Immature natural killer cell (primary cell): ENCODE results near the gene WDR4. TPM values are rescaled to one million over a fixed set of nuclear protein-coding genes. Genes with fewer than 3 reads are reported as not detected.
"Not testable (repeated sequence)": the region's sequence is repeated elsewhere in the genome, so short reads cannot be mapped to it uniquely, and the experiment has no call there.

ENCODE experiments used
- DNase-seq, 3 donors: peaks; one replicate each; pipeline ENCODE4 v3.0.0; 2022; ENCODE audit warnings: mixed read lengths in 1 of 3
- H3K27ac Mint-ChIP-seq, 6 donors: one replicate each; pipeline ENCODE4 v1.8.0; 2020; ENCODE audit warnings: mixed read lengths in 6 of 6, mild to moderate bottlenecking in 5 of 6, inconsistent platforms in 4 of 6, moderate library complexity in 3 of 6
- H3K27me3 Mint-ChIP-seq, 3 donors: one replicate each; pipeline ENCODE4 v1.8.0; 2020 to 2021; ENCODE audit warnings: low read depth in 3 of 3, mild to moderate bottlenecking in 3 of 3, mixed read lengths in 3 of 3, moderate library complexity in 3 of 3, inconsistent platforms in 1 of 3
- H3K36me3 Mint-ChIP-seq, 3 donors: one replicate each; pipeline ENCODE4 v1.8.0; 2020; ENCODE audit warnings: mixed read lengths in 3 of 3, inconsistent platforms in 2 of 3, mild to moderate bottlenecking in 2 of 3
- H3K4me1 Mint-ChIP-seq, 2 donors: one replicate each; pipeline ENCODE4 v1.8.0; 2020; ENCODE audit warnings: inconsistent platforms in 2 of 2, mild to moderate bottlenecking in 2 of 2, mixed read lengths in 2 of 2, moderate library complexity in 1 of 2
- H3K4me3 Mint-ChIP-seq, 5 donors: one replicate each; pipeline ENCODE4 v1.8.0; 2020; ENCODE audit warnings: mild to moderate bottlenecking in 5 of 5, mixed read lengths in 5 of 5, inconsistent platforms in 3 of 5, moderate library complexity in 3 of 5
- H3K9me3 Mint-ChIP-seq, 6 donors: one replicate each; pipeline ENCODE4 v1.8.0; 2020; ENCODE audit warnings: mild to moderate bottlenecking in 6 of 6, mixed read lengths in 6 of 6, inconsistent platforms in 4 of 6, moderate library complexity in 3 of 6
- polyA plus RNA-seq, 3 donors: library from polyadenylated mRNA; unstranded; fragments of 300-500 nt; fragmentation: Illumina TruSeq; gene quantifications; one replicate each; pipeline ENCODE4 v1.2.3, GENCODE V29; 2021

Gene WDR4
- polyA plus RNA-seq, 3 donors from 2014 or later = 4.2 to 17.5 (median 5.1) TPM

DNA sequence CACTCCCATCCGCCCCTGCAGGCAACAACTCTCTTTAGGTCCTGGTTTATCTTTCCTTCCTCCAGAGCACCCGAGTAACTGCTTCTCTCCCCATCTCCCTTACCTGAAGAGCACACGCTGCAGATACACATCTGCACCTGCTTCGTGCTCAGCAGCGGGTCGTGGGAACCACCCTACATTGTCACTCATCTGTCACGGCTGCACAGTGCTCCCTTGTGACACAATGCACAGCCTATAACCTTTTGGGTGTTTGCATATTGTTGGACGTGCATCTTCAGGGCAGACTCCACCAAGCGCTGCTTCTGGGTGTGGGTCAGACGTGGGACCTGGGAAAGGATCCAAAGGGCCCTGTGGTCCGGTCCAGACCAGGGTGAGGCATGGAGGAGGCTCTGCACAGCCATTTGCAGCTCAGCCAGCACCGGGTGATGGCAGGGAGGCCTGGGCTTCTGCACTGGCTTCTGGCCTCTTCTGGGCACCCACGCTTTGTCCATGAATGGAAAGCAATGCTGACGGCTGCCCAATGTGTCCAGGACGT lies 42.5 kb downstream of the WDR4 start:
- no peak for DNase-seq
- Mint-ChIP-seq H3K36me3 (peaks cover 0 to 3% (median 0%) of the 10 kb centered on the region in 3 donors), H3K9me3 (peaks cover 0 to 2% (median 0%) of the 10 kb centered on the region in 6 donors), H3K27ac (peak overlapping the region in 1 of 6 donors; percentile 2), H3K4me1 (peaks cover 18% of the 10 kb centered on the region in 2 donors), H3K27me3 (peaks cover 6 to 12% (median 10%) of the 10 kb centered on the region in 3 donors), H3K4me3 (no peak overlapping the region)

DNA sequence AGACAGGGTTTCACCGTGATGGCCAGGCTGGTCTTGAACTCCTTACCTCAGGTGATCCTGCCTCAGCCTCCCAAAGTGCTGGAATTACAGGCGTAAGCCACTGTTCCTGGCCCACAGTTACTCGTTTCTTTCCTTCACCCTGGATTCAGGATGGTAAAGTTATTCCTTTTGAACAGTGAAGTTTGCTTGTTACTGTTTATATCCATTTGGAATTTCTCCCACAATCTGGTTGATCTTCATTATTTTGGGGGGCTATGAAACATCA lies 43.0 kb downstream of the WDR4 start:
- Mint-ChIP-seq H3K4me1 (peaks cover 22 to 23% of the 10 kb centered on the region in 2 donors), H3K36me3 (peaks cover 0 to 3% (median 0%) of the 10 kb centered on the region in 3 donors), H3K4me3 (no peak overlapping the region), H3K27me3 (peaks cover 6 to 15% (median 13%) of the 10 kb centered on the region in 3 donors), H3K9me3 (peaks cover 0 to 4% (median 0%) of the 10 kb centered on the region in 6 donors), H3K27ac (no peak overlapping the region)
- DNase-seq = no peak

GRCh38 chr21:42835611-42836401 lies 43.5 kb downstream of the WDR4 start:
- no peak for DNase-seq
- Mint-ChIP-seq H3K27ac (no peak overlapping the region), H3K27me3 (peaks cover 8 to 18% (median 16%) of the 10 kb centered on the region in 3 donors), H3K36me3 (peaks cover 0 to 3% (median 0%) of the 10 kb centered on the region in 3 donors), H3K9me3 (peaks cover 0 to 4% (median 0%) of the 10 kb centered on the region in 6 donors), H3K4me3 (no peak overlapping the region), H3K4me1 (peaks cover 25 to 29% of the 10 kb centered on the region in 2 donors)

GRCh38 chr21:42835211-42835610 lies 44.1 kb downstream of the WDR4 start:
- H3K9me3 Mint-ChIP-seq = peaks cover 0 to 7% (median 0%) of the 10 kb centered on the region in 6 donors
- H3K27ac Mint-ChIP-seq = no peak overlapping the region
- peaks cover 0 to 3% (median 0%) of the 10 kb centered on the region in 3 donors for H3K36me3 Mint-ChIP-seq
- DNase-seq = no peak
- H3K4me3 Mint-ChIP-seq = no peak overlapping the region
- peaks cover 11 to 21% (median 21%) of the 10 kb centered on the region in 3 donors for H3K27me3 Mint-ChIP-seq
- peaks cover 28 to 33% of the 10 kb centered on the region in 2 donors for H3K4me1 Mint-ChIP-seq

DNA sequence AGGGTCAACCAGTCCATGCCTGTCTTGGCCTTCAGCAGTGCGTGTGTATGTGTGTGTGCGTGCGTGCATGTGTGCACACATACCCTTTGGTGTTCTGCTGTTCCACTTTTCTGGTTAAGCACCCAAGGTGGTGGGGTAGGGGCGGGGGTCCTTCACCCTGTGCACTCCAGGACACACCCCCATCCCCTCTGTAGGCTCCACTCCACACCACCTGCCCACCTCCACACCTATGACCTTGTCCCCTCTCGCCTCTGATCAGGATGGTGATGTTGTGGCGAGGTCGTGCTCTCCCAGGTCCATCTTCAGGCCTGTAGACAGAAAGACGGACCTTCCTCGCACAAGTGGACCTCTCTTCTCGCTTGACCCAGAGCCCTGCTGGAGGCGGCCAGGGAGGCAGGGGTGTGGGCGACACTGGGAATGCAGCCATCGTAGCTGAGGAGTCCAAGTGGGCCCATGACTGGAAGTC lies 44.6 kb downstream of the WDR4 start:
- H3K36me3 Mint-ChIP-seq = peaks cover 0 to 3% (median 0%) of the 10 kb centered on the region in 3 donors
- DNase-seq = no peak
- H3K4me3 Mint-ChIP-seq = no peak overlapping the region
- H3K9me3 Mint-ChIP-seq = peaks cover 0 to 7% (median 0%) of the 10 kb centered on the region in 6 donors
- peaks cover 28 to 33% of the 10 kb centered on the region in 2 donors for H3K4me1 Mint-ChIP-seq
- peaks cover 14 to 21% (median 21%) of the 10 kb centered on the region in 3 donors for H3K27me3 Mint-ChIP-seq
- no peak overlapping the region for H3K27ac Mint-ChIP-seq

GRCh38 chr21:42833859-42834725 lies 45.2 kb downstream of the WDR4 start:
- no peak for DNase-seq
- Mint-ChIP-seq H3K4me1 (peaks cover 28 to 33% of the 10 kb centered on the region in 2 donors), H3K27me3 (peaks cover 20 to 26% (median 25%) of the 10 kb centered on the region in 3 donors), H3K36me3 (peaks cover 0 to 2% (median 0%) of the 10 kb centered on the region in 3 donors), H3K9me3 (peaks cover 0 to 7% (median 0%) of the 10 kb centered on the region in 6 donors), H3K4me3 (no peak overlapping the region), H3K27ac (no peak overlapping the region)

- peak in 1 of 3 donors; percentile 16 for DNase-seq
- Mint-ChIP-seq H3K27me3 (peaks cover 21 to 32% (median 29%) of the 10 kb centered on the region in 3 donors), H3K4me1 (peaks cover 28 to 33% of the 10 kb centered on the region in 2 donors), H3K36me3 (no peaks in the 10 kb centered on the region), H3K27ac (no peak overlapping the region), H3K9me3 (peaks cover 0 to 7% (median 0%) of the 10 kb centered on the region in 6 donors), H3K4me3 (peak overlapping the region; percentile 59 to 69 (median 68))
Observed at GRCh38 chr21:42833439-42833815, 45.9 kb downstream of the WDR4 start.

- Mint-ChIP-seq H3K27me3 (peaks cover 22 to 36% (median 36%) of the 10 kb centered on the region in 3 donors), H3K4me1 (peaks cover 28 to 33% of the 10 kb centered on the region in 2 donors), H3K4me3 (peak overlapping the region; percentile 9 to 69 (median 65))
- DNase-seq, H3K27ac Mint-ChIP-seq, H3K36me3 Mint-ChIP-seq, H3K9me3 Mint-ChIP-seq: not testable (repeated sequence)
Observed at GRCh38 chr21:42832321-42832630, 47.1 kb downstream of the WDR4 start.

DNA sequence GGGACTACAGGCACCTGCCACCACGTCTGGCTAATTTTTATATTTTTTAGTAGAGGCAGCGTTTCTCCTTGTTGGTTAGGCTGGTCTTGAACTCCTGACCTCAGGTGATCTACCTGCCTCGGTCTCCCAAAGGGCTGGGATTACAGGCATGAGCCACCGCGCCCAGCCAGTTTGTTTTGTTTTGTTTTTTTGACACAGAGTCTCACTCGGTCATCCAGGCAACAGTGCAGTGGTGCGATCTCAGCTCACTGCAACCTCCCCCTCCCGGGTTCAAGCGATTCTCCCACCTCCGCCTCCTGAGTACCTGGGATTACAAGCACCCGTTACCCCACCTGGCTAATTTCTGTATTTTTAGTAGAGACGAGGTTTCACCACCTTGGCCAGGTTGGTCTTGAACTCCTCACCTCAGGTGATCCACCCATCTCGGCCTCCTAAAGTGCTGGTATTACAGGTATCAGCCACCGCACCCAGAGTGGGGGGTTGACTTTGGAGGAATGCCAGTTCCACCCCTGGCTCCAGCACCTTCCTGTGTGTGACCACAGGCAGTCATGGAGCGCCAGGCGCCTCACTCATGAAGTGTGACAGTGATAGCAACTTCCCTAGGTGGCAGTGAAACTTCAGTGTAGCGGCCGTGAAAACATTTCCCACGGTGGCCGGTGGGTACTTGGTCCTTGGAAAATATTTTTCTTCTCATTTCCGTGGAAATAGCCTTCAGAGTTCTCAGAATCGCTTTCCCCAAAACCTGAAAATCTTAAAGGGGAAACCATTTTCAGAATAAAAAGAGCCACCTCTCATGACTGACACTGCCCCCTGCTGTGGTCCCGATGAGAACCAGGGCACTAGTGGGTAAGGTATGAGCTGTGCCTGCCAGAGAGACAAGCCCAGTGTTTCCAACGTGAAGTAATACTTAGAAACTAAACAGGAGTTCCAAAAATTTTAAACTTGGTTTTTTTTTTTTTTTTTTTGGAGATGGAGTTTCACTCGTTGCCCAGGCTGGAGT lies 48.6 kb downstream of the WDR4 start:
- peaks cover 0 to 9% (median under 1%) of the 10 kb centered on the region in 6 donors for H3K9me3 Mint-ChIP-seq
- H3K36me3 Mint-ChIP-seq = no peaks in the 10 kb centered on the region
- H3K4me1 Mint-ChIP-seq = peaks cover 28 to 33% of the 10 kb centered on the region in 2 donors
- peaks cover 24 to 40% (median 38%) of the 10 kb centered on the region in 3 donors for H3K27me3 Mint-ChIP-seq
- DNase-seq = peak in 2 of 3 donors; percentile 28 to 36
- peak overlapping the region in 1 of 6 donors; percentile 20 for H3K27ac Mint-ChIP-seq
- H3K4me3 Mint-ChIP-seq = peak overlapping the region in 4 of 5 donors; percentile 33 to 59 (median 44)

GRCh38 chr21:42829954-42830353 lies 49.4 kb downstream of the WDR4 start:
- Mint-ChIP-seq H3K36me3 (no peaks in the 10 kb centered on the region), H3K27ac (no peak overlapping the region), H3K27me3 (peaks cover 24 to 44% (median 43%) of the 10 kb centered on the region in 3 donors), H3K9me3 (peaks cover 0 to 9% (median under 1%) of the 10 kb centered on the region in 6 donors), H3K4me1 (peaks cover 28 to 33% of the 10 kb centered on the region in 2 donors), H3K4me3 (no peak overlapping the region)
- DNase-seq = no peak

DNA sequence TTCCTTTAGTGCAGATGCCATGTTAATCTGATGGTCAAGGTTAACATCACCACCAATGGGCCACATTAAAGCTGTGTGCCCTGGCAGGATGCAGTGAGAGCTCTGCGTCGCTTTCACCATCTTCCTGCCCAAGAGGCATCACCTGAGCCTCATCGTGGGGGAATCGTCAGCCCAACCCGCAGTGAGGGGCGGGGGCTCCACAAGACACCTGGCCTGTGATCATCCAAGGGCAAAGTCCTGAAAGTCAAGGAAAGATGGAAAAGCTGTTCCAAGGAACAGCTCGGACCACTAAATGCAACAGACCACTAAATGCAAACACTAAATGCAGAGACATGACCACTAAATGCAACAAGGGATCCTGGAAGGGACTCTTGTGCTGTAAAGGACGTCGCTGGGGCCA lies 49.9 kb downstream of the WDR4 start:
- Mint-ChIP-seq H3K27me3 (peaks cover 24 to 43% (median 42%) of the 10 kb centered on the region in 3 donors), H3K9me3 (peaks cover 0 to 9% (median under 1%) of the 10 kb centered on the region in 6 donors), H3K36me3 (no peaks in the 10 kb centered on the region), H3K4me3 (no peak overlapping the region), H3K4me1 (peaks cover 28 to 33% of the 10 kb centered on the region in 2 donors), H3K27ac (no peak overlapping the region)
- no peak for DNase-seq

GRCh38 chr21:42827588-42827987 lies 51.8 kb downstream of the WDR4 start:
- Mint-ChIP-seq H3K4me1 (peaks cover 17 to 22% of the 10 kb centered on the region in 2 donors), H3K27me3 (peaks cover 24 to 39% (median 34%) of the 10 kb centered on the region in 3 donors), H3K9me3 (peaks cover 0 to 9% (median under 1%) of the 10 kb centered on the region in 6 donors), H3K36me3 (no peaks in the 10 kb centered on the region), H3K27ac (no peak overlapping the region), H3K4me3 (no peak overlapping the region)
- no peak for DNase-seq
